A673 (cell line): ENCODE data around the gene ERAL1.

ENCODE experiments used
- CTCF ChIP-seq: fragments of 300-800, 200-600 bp; sonication (generic); conservative IDR thresholded peaks from 2 replicates; pipeline ENCODE4 v1.5.1; 2017; ENCODE audit warnings: low read depth, mild to moderate bottlenecking, antibody characterized with exemption, low read length, moderate library complexity, mixed read lengths
- EZH2 ChIP-seq: fragments of 200-600 bp; sonication (generic); IDR thresholded peaks from 2 replicates; pipeline ENCODE4 v1.6.1; 2017; ENCODE audit warnings: borderline replicate concordance, low read depth, mild to moderate bottlenecking, mixed read lengths, antibody characterized with exemption, low read length; ENCODE audit not compliant: poor library complexity, severe bottlenecking

DNA sequence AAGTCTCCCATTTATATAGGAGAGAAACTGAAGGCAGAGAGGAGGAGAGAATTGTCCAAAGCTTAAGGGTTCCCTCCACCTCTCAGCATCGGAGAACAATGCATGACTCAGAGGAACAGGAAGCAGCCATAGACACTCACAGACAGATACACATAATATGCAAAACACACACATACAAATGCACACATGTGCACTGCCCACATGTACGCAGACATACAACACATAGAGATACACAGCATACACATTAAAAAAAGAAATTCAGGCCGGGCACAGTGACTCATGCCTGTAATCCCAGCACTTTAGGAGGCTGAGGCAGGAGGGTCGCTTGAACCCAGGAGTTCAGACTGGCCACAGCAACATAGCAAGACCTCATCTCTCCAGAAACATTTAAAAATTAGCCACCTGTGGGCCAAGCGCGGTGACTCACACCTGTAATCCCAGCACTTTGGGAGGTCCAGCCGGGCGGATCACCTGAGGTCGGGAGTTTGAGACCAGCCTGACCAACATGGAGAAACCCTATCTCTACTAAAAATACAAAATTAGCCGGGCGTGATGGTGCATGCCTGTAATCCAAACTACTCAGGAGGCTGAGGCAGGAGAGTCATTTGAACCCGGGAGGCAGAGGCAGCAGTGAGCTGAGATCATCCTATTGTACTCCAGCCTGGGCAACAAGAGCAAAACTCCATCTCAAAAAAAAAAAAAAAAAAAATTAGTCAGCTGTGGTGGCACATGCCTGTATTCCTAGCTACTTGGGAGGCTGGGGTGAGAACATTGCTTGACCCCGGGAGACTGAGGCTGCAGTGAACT is 11.3 kb downstream of the ERAL1 start:
- TF ChIP-seq CTCF: no peak
- TF ChIP-seq EZH2: no peak
